Measurements from ENCODE around the gene PHF21B. TPM values are rescaled to one million over a fixed set of nuclear protein-coding genes. Genes with fewer than 3 reads are reported as not detected.

Gene PHF21B
- polyA plus RNA-seq, 1 experiment, result 0.01 TPM

DNA sequence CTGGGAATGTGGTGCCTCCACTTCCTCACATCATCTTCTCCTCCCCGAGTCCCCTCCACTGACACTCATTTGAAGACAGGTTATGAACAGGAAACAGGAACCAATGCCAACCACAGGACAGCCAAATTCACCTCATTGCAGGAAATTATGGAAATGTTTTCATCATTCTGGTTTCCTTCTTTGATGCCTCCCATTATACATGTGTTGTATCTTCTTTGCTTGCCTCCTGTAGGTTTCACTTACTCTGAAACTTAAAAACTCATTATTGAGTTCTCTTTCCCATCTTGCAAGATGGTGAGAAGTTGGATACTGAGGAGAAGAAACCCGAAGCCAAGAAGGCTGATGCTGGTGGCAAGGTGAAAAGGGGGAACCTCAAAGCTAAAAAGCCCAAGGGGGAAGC is 108.5 kb downstream of the PHF21B start:
- DNase-seq (ENCODE audit: low read depth), result no peak
- Histone ChIP-seq H3K27me3 (ENCODE audit: control insufficient read depth, insufficient read depth, low read length) (no peaks in the 10 kb centered on the region), H3K4me3 (ENCODE audit: low read depth, low read length) (no peak overlapping the region), H3K36me3 (ENCODE audit: control insufficient read depth, insufficient read depth, low read length) (no peaks in the 10 kb centered on the region)
- TF ChIP-seq, protein P1, sequence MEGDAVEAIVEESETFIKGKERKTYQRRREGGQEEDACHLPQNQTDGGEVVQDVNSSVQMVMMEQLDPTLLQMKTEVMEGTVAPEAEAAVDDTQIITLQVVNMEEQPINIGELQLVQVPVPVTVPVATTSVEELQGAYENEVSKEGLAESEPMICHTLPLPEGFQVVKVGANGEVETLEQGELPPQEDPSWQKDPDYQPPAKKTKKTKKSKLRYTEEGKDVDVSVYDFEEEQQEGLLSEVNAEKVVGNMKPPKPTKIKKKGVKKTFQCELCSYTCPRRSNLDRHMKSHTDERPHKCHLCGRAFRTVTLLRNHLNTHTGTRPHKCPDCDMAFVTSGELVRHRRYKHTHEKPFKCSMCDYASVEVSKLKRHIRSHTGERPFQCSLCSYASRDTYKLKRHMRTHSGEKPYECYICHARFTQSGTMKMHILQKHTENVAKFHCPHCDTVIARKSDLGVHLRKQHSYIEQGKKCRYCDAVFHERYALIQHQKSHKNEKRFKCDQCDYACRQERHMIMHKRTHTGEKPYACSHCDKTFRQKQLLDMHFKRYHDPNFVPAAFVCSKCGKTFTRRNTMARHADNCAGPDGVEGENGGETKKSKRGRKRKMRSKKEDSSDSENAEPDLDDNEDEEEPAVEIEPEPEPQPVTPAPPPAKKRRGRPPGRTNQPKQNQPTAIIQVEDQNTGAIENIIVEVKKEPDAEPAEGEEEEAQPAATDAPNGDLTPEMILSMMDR (IDR thresholded peaks at IDR 0.05; ENCODE audit: insufficient read depth, low read depth, low read length), result no peak
- ChIA-PET CTCF (no interaction called here), POLR2A (no interaction called here)

DNA sequence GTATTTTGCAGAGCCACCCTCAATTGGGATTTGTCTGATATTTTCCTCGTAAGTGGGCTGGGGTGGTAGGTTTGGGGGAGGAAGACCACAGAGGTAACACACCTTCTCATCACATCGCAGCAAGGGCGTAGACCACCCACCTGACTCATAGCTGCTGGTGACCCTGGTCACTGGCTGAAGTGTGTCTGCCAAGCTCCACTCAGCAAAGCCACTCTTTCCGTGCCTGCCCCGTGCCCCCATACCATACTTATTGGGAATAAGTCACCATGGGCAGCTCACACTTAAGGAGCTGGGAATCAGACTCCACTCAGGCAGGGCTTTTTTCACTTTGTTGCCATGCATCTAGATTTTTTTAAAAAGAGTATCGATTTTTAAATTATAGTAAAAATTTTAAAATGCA is 111.6 kb downstream of the PHF21B start:
- Histone ChIP-seq H3K27me3 (ENCODE audit: control insufficient read depth, insufficient read depth, low read length) (no peaks in the 10 kb centered on the region), H3K4me3 (ENCODE audit: low read depth, low read length) (no peak overlapping the region), H3K36me3 (ENCODE audit: control insufficient read depth, insufficient read depth, low read length) (no peaks in the 10 kb centered on the region)
- TF ChIP-seq, protein P1 (IDR thresholded peaks at IDR 0.05; ENCODE audit: insufficient read depth, low read depth, low read length), result no peak
- POLR2A ChIA-PET, result no interaction called here
- CTCF ChIA-PET, result interaction anchor here (0.7 to 1.2 kb wide), 3 partner anchors 10 to 35 kb away, joined by 3 to 5 read pairs (median 3); no protein-coding TSS in a partner anchor
- no peak for DNase-seq (ENCODE audit: low read depth)

DNA sequence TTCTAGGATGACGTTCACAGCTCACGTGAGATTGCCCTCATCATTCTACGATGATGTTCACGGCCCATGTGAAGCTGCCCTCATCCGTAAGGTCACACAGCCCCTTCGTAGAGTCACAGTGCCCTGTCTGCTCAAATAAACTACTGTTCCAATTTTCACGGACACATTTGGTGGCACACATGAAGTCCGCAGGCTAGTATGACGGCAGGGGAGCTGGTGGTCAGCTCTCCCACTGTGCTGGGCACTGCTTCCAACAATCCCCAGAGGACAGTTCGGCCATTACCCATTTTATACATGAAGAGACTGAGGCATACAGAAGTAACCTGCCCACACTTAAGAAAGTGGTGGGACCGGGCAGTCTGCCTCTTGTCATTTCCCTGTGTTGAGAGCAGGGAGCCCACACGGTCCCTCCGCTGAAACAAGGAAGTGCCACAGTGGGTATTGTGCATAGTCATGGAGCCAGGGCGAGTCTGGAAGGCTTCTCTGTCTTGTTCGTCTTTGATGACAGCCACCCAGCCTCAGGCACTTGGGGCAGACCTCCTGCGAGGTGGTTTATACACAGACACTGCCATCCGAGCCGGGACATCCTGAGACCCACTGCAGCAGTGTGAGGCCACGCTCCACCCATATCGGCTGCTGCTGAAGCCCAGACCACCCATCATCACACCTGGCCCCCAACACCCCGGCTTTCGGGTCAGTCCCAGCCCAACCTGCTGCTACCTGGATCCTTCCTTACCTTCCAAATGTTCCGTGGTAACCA is 114.3 kb downstream of the PHF21B start:
- no peaks in the 10 kb centered on the region for H3K36me3 ChIP-seq (ENCODE audit: control insufficient read depth, insufficient read depth, low read length)
- H3K27me3 ChIP-seq (ENCODE audit: control insufficient read depth, insufficient read depth, low read length), result no peaks in the 10 kb centered on the region
- TF ChIP-seq, protein P1 (IDR thresholded peaks at IDR 0.05; ENCODE audit: insufficient read depth, low read depth, low read length), result no peak
- ChIA-PET CTCF (interaction anchor here (0.6 kb wide), 1 partner anchor 1750 kb away, joined by 3 read pairs; no protein-coding TSS in a partner anchor), POLR2A (no interaction called here)
- no peak overlapping the region for H3K4me3 ChIP-seq (ENCODE audit: low read depth, low read length)
- no peak for DNase-seq (ENCODE audit: low read depth)

DNA sequence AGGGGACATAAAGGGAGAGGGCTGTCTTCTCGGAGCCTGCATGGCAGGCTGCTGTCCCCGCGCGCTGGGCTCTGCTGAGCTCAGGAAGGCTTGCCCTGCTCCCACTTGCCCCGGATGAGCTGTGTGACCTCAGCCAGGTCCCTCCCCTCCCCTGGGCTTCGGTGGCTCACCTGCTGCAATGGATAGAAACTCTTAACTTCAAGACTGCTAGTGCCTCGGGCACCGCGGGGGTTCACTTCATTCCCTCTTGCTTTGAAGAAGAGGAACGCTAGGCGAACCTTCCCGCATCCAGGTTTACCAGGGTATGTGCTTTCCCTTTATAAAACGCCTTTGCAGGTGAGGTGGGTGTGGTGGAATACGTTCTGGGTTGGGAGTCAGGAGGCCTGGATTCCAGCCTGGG is 115.0 kb downstream of the PHF21B start:
- Histone ChIP-seq H3K27me3 (ENCODE audit: control insufficient read depth, insufficient read depth, low read length) (no peaks in the 10 kb centered on the region), H3K36me3 (ENCODE audit: control insufficient read depth, insufficient read depth, low read length) (no peaks in the 10 kb centered on the region), H3K4me3 (ENCODE audit: low read depth, low read length) (no peak overlapping the region)
- POLR2A ChIA-PET, result no interaction called here
- CTCF ChIA-PET, result interaction anchor here (0.6 kb wide), 1 partner anchor 1749 kb away, joined by 3 read pairs; no protein-coding TSS in a partner anchor
- TF ChIP-seq, protein P1 (IDR thresholded peaks at IDR 0.05; ENCODE audit: insufficient read depth, low read depth, low read length), result no peak
- no peak for DNase-seq (ENCODE audit: low read depth)

DNA sequence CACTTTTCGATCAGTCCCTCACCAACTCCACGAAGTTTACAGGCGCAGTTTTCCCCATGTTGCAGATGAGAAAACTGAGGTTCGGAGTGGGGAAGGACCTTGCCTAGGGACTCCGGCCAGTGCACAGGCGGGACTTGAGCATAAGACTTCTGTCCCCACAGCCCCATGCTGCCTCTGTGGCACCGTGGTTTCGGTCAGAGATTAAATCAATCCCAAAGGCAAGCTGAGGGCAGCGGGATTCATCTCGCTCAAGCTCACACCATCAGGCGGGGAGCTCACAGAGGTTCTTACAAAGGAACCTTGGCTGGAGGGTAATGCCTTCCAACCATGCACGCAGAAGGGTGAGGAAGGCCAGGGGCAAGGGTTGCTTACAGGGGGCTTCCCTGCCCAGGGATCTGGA is 115.5 kb downstream of the PHF21B start:
- no peak for DNase-seq (ENCODE audit: low read depth)
- ChIA-PET POLR2A (no interaction called here), CTCF (no interaction called here)
- TF ChIP-seq, protein P1 (IDR thresholded peaks at IDR 0.05; ENCODE audit: insufficient read depth, low read depth, low read length), result no peak
- Histone ChIP-seq H3K27me3 (ENCODE audit: control insufficient read depth, insufficient read depth, low read length) (no peaks in the 10 kb centered on the region), H3K36me3 (ENCODE audit: control insufficient read depth, insufficient read depth, low read length) (no peaks in the 10 kb centered on the region), H3K4me3 (ENCODE audit: low read depth, low read length) (no peak overlapping the region)

Data from BJ (cell line).